HEK293 (cell line): ENCODE data around the gene CHRNA9.

Source experiments
- CTCF ChIA-PET: fragments of 350-600 bp; formaldehyde crosslinking; extraction: SDS; loops from one replicate; lab custom pipeline; 2021; ENCODE audit warnings: antibody characterized with exemption; lab: Yijun Ruan, JAX
- POLR2A ChIA-PET: fragments of 300-600 bp; formaldehyde crosslinking; extraction: SDS; loops from one replicate; lab custom pipeline; 2020; ENCODE audit warnings: antibody characterized with exemption, inconsistent platforms; lab: Yijun Ruan, JAX
- H3K27ac ChIP-seq: fragments of 200-500 bp; sonication (Bioruptor generic); 2 replicates; pipeline ENCODE4 v1.5.1; 2014; ENCODE audit warnings: low read depth, low read length, control low read depth, inconsistent platforms; ENCODE audit errors: extremely low read depth
- H3K36me3 ChIP-seq, 2 experiments: fragments of 200-500 bp in 1 of 2; sonication (Bioruptor generic) in 1 of 2; 1 replicate in 1 of 2; 2 replicates in 1 of 2; pipeline ENCODE4 v1.5.1; 2014 to 2017; ENCODE audit warnings: inconsistent platforms in 2 of 2, low read length in 2 of 2; ENCODE audit not compliant: control insufficient read depth in 2 of 2, insufficient read depth in 1 of 2
- H3K4me1 ChIP-seq: fragments of 200-500 bp; sonication (Bioruptor generic); 2 replicates; pipeline ENCODE4 v1.5.1; 2014; ENCODE audit warnings: mild to moderate bottlenecking, low read length, inconsistent platforms; ENCODE audit not compliant: control insufficient read depth, insufficient read depth
- H3K4me3 ChIP-seq: 2 replicates; pipeline ENCODE4 v1.5.1; 2011; ENCODE audit warnings: low read depth, mild to moderate bottlenecking, control low read depth, low read length, moderate library complexity
- H3K9me3 ChIP-seq: fragments of 200-500 bp; sonication (Bioruptor generic); 2 replicates; pipeline ENCODE4 v1.5.1; 2014; ENCODE audit warnings: low read depth, low read length, inconsistent platforms; ENCODE audit not compliant: control insufficient read depth, insufficient read depth
- GLI4 ChIP-seq: fragments of 450-650 bp; formaldehyde crosslinking; IDR thresholded peaks from 2 replicates; pipeline ENCODE4 v1.5.1; 2016; ENCODE audit warnings: missing biosample characterization, missing genetic modification characterization
- MYNN ChIP-seq: fragments of 450-650 bp; formaldehyde crosslinking; IDR thresholded peaks from 2 replicates; pipeline ENCODE4 v1.5.1; 2016; ENCODE audit warnings: missing biosample characterization, missing genetic modification characterization, borderline replicate concordance
- SALL2 ChIP-seq: fragments of 450-650 bp; formaldehyde crosslinking; IDR thresholded peaks from 2 replicates; pipeline ENCODE4 v1.5.0; 2017; ENCODE audit warnings: missing biosample characterization, mild to moderate bottlenecking, missing genetic modification characterization, borderline replicate concordance
- SCRT2 ChIP-seq: fragments of 450-650 bp; formaldehyde crosslinking; IDR thresholded peaks from 2 replicates; pipeline ENCODE4 v1.5.1; 2016; ENCODE audit warnings: missing biosample characterization, missing genetic modification characterization
- ZBTB48 ChIP-seq: fragments of 450-650 bp; formaldehyde crosslinking; IDR thresholded peaks from 2 replicates; pipeline ENCODE4 v1.5.1; 2016; ENCODE audit warnings: missing biosample characterization, missing genetic modification characterization
- ZNF138 ChIP-seq: fragments of 450-650 bp; formaldehyde crosslinking; IDR thresholded peaks from 2 replicates; pipeline ENCODE4 v1.5.1; 2016; ENCODE audit warnings: missing biosample characterization, missing genetic modification characterization, borderline replicate concordance
- ZNF248 ChIP-seq: fragments of 450-650 bp; formaldehyde crosslinking; IDR thresholded peaks from 2 replicates; pipeline ENCODE4 v1.5.1; 2017; ENCODE audit warnings: missing biosample characterization, missing genetic modification characterization
- ZNF335 ChIP-seq: fragments of 450-650 bp; formaldehyde crosslinking; conservative IDR thresholded peaks from 2 replicates; pipeline ENCODE4 v1.5.1; 2016; ENCODE audit warnings: missing biosample characterization, missing genetic modification characterization
- ZNF341 ChIP-seq: fragments of 450-650 bp; formaldehyde crosslinking; IDR thresholded peaks from 2 replicates; pipeline ENCODE4; 2016; ENCODE audit warnings: low read depth, missing biosample characterization, missing genetic modification characterization
- ZNF350 ChIP-seq: fragments of 450-650 bp; formaldehyde crosslinking; IDR thresholded peaks from 2 replicates; pipeline ENCODE4 v1.5.0; 2017; ENCODE audit warnings: missing biosample characterization, mild to moderate bottlenecking, missing genetic modification characterization
- ZNF391 ChIP-seq: fragments of 450-650 bp; formaldehyde crosslinking; IDR thresholded peaks from 2 replicates; pipeline ENCODE4 v1.5.1; 2016; ENCODE audit warnings: low read depth, missing biosample characterization, missing genetic modification characterization, borderline replicate concordance
- ZNF394 ChIP-seq: fragments of 450-650 bp; formaldehyde crosslinking; IDR thresholded peaks from 2 replicates; pipeline ENCODE4 v1.5.1; 2016; ENCODE audit warnings: missing biosample characterization, missing genetic modification characterization, mild to moderate bottlenecking, moderate library complexity, borderline replicate concordance
- ZNF571 ChIP-seq: fragments of 450-650 bp; formaldehyde crosslinking; IDR thresholded peaks from 2 replicates; pipeline ENCODE4 v1.5.0; 2017; ENCODE audit warnings: missing biosample characterization, missing genetic modification characterization
- ZNF747 ChIP-seq: fragments of 450-650 bp; formaldehyde crosslinking; IDR thresholded peaks from 2 replicates; pipeline ENCODE4 v1.5.1; 2016; ENCODE audit warnings: missing biosample characterization, missing genetic modification characterization
- ZNF843 ChIP-seq: fragments of 450-650 bp; formaldehyde crosslinking; IDR thresholded peaks from 2 replicates; pipeline ENCODE4 v1.5.1; 2016; ENCODE audit warnings: missing biosample characterization, missing genetic modification characterization
- TF ChIP-seq, protein P1 (sequence below): fragments of 450-650 bp; formaldehyde crosslinking; IDR thresholded peaks from 2 replicates; pipeline ENCODE4 v1.5.1; 2016; ENCODE audit warnings: missing biosample characterization, missing genetic modification characterization
- TF ChIP-seq, protein P2 (sequence below): fragments of 450-650 bp; formaldehyde crosslinking; IDR thresholded peaks from 2 replicates; pipeline ENCODE4 v1.5.1; 2017; ENCODE audit warnings: missing biosample characterization, missing genetic modification characterization
- TF ChIP-seq, protein P3 (sequence below): fragments of 450-650 bp; formaldehyde crosslinking; IDR thresholded peaks from 2 replicates; pipeline ENCODE4 v1.5.1; 2016; ENCODE audit warnings: missing biosample characterization, missing genetic modification characterization
- TF ChIP-seq, protein P4 (sequence below): fragments of 450-650 bp; formaldehyde crosslinking; IDR thresholded peaks from 2 replicates; pipeline ENCODE4 v1.5.1; 2016; ENCODE audit warnings: missing biosample characterization, missing genetic modification characterization

Gene CHRNA9

DNA sequence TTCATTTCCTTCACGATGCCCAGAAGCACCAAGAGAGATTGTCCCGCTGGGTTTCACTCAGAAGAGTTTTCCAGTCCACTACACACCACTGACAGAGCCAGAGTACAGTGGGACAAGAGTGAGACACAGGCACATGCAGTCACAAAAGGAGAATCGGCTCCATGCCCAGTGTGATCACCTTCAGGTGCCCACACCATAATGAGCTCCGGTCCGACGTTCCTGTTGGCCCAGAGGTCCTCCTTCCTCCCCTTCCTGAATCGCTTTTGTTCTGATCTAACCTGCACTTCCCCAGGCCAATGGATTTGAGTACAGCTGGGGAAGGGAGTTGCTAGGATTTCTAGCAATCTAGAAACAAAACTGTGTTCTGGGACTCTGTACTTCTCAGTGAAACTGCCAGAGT lies 4.6 kb upstream of the CHRNA9 start:
- ChIA-PET CTCF (interaction anchor here (0.6 to 1.3 kb wide), 2 partner anchors 14 to 155 kb away, joined by 3 to 5 read pairs; no protein-coding TSS in a partner anchor), POLR2A (no interaction called here)
- Histone ChIP-seq H3K9me3 (no peaks in the 10 kb centered on the region), H3K4me1 (peaks cover 9% of the 10 kb centered on the region), H3K27ac (no peak overlapping the region), H3K4me3 (no peak overlapping the region), H3K36me3 (no peaks in the 10 kb centered on the region)
- TF ChIP-seq ZNF394 = no peak
- no peak for TF ChIP-seq ZNF335 (tag by site-specific recombination)
- TF ChIP-seq ZNF391 (tag by site-specific recombination) = no peak
- TF ChIP-seq, protein P1, sequence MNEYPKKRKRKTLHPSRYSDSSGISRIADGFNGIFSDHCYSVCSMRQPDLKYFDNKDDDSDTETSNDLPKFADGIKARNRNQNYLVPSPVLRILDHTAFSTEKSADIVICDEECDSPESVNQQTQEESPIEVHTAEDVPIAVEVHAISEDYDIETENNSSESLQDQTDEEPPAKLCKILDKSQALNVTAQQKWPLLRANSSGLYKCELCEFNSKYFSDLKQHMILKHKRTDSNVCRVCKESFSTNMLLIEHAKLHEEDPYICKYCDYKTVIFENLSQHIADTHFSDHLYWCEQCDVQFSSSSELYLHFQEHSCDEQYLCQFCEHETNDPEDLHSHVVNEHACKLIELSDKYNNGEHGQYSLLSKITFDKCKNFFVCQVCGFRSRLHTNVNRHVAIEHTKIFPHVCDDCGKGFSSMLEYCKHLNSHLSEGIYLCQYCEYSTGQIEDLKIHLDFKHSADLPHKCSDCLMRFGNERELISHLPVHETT = no peak
- no peak for TF ChIP-seq ZNF843
- TF ChIP-seq MYNN (tag by site-specific recombination) = no peak
- TF ChIP-seq, protein P2, sequence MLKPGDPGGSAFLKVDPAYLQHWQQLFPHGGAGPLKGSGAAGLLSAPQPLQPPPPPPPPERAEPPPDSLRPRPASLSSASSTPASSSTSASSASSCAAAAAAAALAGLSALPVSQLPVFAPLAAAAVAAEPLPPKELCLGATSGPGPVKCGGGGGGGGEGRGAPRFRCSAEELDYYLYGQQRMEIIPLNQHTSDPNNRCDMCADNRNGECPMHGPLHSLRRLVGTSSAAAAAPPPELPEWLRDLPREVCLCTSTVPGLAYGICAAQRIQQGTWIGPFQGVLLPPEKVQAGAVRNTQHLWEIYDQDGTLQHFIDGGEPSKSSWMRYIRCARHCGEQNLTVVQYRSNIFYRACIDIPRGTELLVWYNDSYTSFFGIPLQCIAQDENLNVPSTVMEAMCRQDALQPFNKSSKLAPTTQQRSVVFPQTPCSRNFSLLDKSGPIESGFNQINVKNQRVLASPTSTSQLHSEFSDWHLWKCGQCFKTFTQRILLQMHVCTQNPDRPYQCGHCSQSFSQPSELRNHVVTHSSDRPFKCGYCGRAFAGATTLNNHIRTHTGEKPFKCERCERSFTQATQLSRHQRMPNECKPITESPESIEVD (tag by site-specific recombination) = no peak
- no peak for TF ChIP-seq ZNF747 (tag by site-specific recombination)
- no peak for TF ChIP-seq ZBTB48

DNA sequence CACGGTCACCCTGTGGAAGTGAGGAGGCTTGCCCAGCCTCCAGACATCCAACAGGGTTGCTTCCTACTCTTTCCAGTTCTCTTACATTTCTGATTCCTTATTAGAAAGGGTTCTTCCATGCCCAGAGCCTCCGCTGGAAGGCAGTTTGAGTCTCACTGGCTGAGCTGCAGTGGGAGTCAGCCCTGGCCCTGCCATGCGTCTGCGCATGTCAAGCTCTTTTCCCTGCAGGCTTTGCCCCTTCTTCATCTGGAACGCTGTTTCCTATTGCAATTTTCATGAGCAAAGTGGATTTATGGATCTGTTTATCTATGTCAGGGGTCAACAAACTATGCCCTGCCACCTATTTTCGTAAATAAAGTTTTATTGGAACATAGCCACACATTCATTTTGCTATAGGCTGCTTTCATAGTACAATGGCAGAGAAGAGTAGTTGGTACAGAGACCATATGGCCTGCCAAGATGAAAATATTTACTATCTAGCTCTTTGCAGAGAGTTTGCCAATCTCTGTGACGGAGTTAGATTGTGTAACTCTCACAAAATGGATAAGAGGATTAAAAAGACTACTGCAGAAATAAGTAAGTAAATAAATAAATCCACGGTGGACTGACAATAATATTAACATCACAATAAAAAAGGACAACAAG lies 3.9 kb upstream of the CHRNA9 start:
- CTCF ChIA-PET = interaction anchor here (1.3 kb wide), 1 partner anchor 15 kb away, joined by 3 read pairs; no protein-coding TSS in a partner anchor
- Histone ChIP-seq H3K9me3 (no peaks in the 10 kb centered on the region), H3K4me3 (no peak overlapping the region), H3K36me3 (no peaks in the 10 kb centered on the region), H3K4me1 (peaks cover 9% of the 10 kb centered on the region), H3K27ac (no peak overlapping the region)
- TF ChIP-seq SCRT2 = no peak
- TF ChIP-seq, protein P3, sequence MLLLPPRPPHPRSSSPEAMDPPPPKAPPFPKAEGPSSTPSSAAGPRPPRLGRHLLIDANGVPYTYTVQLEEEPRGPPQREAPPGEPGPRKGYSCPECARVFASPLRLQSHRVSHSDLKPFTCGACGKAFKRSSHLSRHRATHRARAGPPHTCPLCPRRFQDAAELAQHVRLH (tag by site-specific recombination) = no peak
- no peak for TF ChIP-seq ZNF138 (tag by site-specific recombination)
- no peak for TF ChIP-seq ZNF248 (tag by site-specific recombination)
- no peak for TF ChIP-seq SALL2 (tag by site-specific recombination)
- no peak for TF ChIP-seq ZNF571 (tag by site-specific recombination)
- no peak for TF ChIP-seq ZNF350 (tag by site-specific recombination)
- TF ChIP-seq, protein P4, sequence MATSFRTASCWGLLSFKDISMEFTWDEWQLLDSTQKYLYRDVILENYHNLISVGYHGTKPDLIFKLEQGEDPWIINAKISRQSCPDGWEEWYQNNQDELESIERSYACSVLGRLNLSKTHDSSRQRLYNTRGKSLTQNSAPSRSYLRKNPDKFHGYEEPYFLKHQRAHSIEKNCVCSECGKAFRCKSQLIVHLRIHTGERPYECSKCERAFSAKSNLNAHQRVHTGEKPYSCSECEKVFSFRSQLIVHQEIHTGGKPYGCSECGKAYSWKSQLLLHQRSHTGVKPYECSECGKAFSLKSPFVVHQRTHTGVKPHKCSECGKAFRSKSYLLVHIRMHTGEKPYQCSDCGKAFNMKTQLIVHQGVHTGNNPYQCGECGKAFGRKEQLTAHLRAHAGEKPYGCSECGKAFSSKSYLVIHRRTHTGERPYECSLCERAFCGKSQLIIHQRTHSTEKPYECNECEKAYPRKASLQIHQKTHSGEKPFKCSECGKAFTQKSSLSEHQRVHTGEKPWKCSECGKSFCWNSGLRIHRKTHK (tag by site-specific recombination) = no peak
- no peak for TF ChIP-seq ZNF341
- no peak for TF ChIP-seq GLI4 (tag by site-specific recombination)
- POLR2A ChIA-PET = no interaction called here
